CD1c-positive myeloid dendritic cell (primary cell): ENCODE results near the gene VAX1.
A peak's percentile ranks its signal among the peaks of the same experiment; 100 is the strongest.

Experiments used
- DNase-seq: peaks from one replicate; pipeline ENCODE4 v3.0.0-alpha.2; 2016; ENCODE audit errors: extremely low spot score

Gene VAX1

DNA sequence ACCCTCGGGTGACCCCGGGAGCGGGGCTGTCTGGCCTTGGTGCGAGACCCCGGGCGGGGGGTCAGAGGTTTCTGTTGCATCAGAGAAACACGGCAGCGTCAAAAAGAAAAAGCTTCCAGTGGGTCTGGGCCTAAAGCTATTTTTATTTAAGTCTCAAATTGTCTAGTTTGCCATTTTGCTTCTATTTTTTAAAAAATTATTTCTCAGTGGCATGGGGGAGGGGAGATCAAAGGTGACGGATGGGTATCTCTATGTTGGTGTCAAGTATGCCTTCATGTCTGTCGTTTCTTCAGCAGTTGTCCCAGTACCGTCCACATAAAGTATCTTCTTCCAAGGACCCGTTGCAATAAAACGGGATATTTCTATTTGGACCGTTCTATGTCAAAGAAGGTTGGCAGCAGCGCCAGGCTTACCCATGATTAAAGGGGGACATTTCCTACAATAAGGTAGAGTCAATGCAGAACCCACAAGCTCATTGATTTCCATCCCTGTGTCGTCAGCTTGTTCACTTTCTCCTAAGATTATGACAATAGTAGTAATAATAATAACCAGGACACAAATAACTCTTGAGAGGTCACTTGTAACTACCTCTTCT lies 26.0 kb upstream of the VAX1 start:
- no peak for DNase-seq

DNA sequence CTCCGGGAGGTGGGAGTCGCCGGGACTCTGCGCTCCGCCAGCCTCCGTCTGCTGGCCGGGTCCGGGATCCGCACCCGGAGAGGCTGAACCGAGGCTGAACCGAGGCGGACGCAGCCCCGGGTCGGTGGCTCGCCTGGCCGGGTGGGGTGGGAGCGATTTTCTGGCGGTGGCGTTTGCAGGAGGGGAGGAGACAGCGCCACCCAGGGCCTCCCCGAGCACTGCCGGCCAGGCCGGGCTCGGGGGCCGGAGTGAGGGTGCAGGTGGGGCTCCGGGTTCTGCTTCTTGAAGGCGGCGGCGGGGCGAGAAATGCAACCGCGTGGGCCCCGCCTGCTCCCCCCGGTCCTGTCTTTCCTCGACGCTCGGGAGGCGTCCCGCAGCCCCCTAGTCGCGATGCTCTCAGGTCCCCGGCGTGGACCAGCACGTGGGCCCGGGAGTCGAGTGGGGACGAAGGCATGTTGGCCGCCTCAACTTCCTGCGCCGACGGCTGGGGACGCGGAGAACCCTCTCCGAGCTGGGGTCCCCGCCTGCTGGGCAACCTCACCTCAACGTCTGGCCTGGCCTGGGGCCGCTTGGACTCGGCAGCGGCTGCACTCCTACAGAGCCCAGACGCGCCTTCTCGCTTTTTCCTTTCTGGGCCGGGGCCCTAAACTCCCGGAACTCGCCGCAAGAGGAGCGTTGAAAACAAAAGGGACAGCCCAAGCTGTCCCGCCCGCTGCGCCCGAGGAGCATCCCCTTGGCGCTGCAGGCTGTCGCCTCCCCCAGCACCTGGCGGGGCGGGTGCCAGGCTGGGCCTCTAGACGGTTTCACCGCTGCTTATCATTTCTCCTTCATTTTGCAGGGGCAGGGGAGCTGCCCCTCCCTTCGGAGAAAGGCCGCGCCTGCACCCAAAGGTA lies 25.2 kb upstream of the VAX1 start:
- no peak for DNase-seq

DNA sequence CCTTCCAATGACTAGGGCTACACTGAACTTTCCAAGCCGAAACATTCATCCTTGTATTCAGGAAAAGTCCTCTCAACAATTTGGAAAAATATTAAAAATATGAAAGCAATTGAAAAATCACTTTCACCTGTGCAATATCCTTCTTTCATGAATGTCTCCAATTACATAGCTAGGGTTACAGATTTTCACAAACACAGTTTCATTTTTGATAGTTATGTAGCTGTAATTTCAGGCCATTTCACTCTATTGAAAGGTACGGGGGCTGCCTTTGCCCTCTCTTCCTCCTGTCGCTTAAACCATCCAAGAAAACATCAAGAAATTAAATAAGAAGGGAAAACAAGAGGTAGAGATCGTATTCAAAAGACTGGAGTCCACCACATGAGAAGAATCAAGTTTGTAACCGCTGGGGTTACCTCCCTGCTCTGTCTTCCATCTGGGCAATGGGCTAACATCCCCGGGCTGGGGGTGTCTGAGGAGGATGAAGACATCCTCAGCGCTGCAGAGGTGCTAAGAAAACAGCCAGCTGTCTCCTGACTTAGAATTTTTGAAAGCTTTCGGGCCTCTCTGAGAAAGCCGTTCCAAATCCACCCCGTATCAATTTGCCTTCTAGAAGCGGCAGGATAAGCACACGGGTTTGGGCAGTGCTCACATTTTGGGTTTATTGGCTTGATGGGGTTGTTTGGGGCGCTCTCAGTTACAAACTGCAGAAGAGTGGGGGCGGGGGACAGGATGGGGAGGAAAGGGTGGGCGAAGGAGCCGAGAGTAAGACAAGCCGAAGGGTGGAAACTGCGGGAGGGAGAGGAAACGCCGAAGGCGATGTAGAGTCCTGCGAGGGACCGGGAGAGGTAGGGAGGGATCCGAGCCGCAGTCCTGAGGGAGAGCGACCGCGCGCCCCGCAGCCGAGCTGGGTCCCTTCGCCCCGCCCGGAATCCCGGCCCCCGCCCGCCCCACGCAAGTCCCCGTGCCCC lies 24.3 kb upstream of the VAX1 start:
- DNase-seq = no peak

DNA sequence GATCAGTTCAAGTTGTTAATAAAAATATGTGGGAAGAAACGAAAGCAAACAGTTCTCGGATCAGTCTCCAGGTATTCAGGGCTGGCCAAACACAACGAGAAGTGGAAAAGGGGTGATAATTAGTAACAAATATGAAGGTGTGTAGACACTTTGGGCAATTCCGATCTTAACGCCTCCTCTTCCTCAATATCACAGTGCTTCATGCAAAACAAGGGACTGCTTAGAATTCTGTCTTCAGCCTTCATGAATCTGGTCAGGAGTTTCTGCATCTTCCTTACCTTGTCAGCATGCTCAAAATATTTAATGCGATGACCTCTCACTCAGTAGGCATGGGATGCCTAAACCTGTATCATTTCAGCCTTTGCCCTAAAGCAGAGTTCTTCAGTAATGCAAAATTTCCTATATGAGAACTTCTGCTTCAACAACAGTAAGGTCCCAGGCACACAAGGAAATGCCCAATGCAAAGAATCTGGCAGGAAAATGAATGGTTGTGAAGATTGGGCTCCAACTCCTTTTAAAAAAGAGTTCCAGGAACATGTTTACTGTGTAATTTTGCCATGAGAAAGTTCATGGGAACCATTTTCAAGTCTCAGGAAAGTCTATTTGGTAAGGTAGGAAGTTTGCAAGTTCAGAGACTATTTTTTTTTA lies 23.4 kb upstream of the VAX1 start:
- DNase-seq = no peak

DNA sequence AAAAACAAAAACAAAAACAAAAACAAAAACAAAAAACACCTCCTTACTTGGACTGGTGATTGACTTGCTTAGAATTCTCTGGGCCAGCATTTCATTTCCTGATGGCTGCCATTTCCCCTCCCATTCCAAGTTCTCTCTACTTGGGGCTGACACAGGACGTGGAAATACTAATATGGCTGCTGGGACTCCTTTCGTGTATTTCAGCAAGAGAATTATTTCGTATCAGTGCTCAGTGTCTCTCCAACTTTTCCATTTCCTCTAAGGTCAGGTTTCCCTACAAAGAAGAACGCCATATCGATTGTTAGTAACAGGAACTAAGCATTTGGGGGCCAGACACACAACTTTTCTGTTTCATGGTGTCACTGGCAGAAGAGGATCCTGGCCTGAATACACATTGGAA lies 22.5 kb upstream of the VAX1 start:
- no peak for DNase-seq

DNA sequence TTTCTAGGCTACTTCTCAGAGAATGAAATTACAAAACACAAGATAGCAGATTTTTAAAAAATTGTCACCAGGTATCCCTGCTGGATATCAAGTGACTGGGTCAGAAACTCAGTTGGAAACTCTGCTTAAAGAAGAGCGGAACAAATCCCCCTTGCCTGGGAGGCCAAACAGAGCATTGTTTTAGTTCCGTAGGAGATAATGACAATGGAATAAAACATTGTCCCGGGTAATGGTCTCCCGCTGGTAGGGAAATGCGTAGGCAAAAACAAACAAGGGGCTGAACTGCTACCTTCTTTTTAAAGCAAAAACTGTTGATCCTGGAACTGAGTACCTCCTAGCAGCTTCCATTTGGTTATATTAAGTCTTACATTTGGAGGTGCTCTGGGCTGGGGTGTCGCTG lies 21.3 kb upstream of the VAX1 start:
- no peak for DNase-seq

DNA sequence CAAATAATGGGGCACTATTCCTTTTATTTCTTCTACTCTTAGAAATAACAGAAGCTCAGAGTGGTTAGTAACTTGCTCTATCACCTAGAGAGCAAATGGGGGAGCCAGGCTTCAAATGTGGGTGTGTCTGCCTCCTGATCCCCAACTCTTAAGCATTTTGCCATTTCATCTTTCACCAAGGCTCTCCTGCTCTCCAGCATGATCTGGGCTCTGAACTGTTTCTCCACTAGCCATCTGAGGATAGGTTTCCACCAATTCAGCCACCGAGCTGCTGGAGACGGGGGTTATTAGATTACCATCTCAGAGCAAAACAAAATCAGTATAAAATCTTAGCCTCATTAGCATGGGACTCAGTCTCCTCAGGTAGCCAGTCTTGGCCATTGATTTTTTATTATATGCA lies 20.2 kb upstream of the VAX1 start:
- DNase-seq = no peak

DNA sequence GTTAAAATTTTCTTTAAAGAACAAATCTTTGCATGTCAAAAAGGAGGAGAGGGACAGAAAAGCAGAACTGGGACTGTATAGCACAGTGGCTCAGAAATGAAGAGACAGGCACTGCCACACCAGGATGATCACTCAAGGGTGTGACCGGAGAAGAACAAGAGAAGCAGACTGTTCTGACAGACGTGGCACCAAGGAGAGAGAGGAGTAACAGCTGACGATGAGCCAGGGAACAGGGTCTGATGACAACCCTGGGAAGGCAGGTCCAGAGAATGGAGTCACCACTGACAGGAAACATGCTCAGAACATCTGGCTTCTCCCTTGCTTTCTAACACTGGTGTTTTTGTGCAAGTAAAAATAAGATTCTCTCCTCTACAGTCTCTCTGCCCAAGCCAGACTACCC lies 14.6 kb upstream of the VAX1 start:
- DNase-seq = no peak

DNA sequence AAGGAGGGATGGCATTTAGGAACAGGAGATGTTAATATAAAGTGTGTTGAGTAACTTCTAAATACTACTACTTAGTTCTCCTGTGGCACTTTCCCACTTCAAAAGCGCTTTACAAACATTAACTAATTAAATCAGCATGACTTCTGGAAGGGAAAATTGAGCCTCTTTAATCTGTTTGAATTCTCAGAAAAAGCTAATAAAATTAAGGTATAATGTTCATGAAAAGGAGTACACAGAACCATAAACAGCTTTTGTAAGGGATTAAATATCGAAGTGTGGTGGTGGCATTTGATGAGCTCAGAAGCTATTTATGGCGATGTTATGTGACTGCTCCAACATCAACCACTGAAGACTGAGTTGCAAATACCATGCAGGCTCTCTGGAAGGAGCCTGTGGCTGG lies 10.2 kb upstream of the VAX1 start:
- no peak for DNase-seq

DNA sequence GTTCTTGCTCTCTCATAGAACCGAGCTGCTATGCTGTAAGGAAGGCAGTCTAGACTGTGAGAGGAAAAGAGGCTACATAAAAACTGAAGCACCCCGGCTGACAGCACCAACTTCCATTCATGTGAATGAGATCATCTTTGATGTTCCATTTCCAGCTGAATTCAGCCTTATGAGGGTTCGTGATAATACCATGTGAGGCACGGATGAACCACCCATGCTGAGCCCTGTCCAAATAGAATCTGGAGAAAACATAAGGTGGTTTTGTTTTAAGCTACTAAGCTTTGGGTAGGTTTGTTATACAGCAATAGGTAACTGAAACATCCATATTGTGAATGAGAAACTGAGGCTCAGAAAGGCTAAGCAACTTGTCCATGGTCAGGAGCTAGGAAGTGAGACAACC lies 6.9 kb upstream of the VAX1 start:
- DNase-seq = no peak

DNA sequence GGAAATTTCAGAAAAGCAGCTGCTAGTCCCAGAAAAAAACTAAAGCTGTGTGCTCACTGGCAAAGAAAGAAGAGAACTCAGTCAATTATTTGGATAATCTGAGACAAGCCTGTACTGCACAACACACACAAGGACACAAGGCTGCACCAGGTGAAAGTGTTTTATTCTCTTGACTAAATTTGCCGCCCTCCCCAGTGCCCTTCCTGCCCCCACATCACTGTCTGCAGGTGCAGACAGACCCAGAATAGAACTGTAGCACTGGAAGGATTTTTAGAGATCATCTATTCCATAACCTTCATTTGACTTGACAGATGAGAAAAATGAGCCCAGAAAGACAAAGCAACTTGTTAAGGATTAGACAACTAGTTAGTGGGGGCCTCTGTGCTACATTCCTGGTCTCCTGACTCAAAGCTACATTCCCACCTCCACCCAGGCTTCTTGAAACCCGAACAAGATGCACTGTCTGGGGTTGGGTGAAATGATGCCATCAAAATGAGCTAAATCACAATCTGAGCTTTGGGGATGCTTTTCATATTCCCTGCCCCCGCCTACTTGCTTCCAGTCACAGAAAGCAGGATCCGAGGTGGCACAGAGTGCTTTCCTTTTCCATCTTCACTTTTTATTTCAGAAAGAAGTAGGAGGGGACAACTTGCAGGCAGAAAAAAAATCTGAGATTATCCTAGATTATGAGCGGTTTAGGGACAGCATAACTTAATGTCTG lies 5.2 kb upstream of the VAX1 start:
- DNase-seq = no peak

DNA sequence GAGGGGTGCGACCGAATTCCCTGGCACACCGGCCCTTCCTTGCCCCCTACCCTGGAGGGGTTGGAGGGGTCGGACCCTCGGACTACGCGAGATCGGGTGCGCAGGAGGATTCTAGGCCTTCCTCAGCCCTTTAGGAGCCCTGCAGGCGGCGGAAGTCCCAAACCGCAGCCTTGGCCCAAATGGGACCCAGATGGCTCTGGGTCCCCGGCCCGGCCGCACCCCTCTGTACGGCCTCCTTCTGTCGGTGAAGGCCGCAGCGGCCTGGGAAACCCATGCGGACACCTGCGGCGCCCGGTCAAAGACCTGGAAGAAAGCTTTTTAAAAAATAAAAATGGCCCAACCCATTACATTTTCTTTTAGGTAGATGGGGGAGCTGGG lies 2.4 kb upstream of the VAX1 start:
- no peak for DNase-seq

DNA sequence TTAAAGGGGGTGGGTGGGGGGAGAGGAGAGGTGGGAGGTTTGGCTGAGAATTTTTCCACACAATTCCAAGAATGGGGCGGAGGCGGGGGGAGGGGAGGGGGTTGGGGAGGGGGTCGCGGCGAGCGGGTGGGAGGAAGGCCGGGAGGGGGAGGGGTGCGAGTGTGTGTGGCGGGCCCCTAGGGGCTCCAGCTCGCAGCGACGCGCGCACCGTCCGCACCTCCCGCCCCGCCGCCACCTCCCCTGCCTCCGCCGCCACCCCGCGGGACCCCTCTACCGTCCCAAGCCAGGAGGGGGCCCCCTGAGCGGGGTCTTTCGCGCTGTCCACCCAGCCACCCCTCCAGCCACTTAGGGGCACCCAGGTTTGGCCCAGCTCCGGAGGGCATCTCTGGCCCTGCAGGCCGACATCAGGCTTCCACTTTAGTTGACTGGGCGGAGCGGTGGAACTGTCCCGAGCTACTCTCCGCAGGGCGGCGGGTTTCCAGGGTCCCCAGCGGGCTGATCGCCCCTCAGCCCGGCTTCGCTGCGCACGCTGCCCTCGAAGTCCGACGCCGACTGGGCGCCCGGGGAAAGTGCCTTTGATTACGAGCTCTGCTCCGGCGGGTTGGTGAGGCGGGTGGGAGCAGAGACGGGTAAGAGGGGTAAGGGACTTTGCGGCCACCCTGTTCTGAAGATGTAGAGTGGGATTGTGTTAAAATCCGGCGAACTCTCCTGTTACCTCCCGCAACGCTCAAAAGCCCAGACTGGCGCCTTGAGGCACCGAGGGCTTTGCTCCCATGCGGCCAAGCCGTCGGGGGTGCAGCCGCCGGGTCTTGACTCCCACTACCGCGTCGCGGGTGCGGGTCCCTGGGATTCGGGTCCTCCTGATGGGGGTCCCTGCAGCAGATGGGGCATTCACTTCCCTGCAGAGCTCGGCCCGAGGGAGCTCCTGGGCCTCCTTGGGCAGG lies 1.8 kb upstream of the VAX1 start:
- no peak for DNase-seq

DNA sequence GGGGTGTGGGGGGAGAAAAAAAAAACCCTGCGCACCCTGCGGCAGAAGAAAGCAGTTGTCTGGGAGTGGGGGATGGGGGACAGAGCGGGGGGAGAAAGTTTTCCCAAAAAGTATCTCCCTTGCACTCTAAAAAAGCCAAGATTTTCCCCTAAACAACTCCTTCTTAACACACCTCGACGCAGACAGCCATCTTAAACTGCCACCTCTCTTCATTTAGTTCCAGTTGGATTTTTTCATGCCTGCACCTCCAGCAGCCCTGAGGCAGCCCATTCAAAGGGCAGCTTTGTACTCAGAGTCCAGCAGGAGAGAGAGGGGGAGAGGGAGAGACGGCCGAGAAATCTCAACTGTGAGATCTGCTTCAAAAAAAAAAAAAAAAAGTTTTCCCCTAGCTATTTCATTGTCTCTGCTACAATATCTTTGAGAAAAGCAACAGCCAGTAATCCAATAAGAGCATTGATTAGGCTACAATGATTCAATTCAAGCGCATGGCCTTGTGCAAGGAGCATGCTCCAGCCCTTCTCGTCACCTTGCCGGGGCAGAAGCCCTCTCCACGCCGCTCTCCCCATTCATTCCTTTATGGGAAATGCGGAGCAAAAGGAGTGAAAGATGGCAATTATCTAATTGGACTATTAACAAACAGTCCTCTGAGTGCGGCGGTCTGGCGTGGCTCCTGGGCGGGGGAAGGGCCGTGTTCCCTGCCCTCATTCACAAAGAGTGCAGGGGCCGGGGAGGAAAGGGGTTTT lies 939 bp upstream of the VAX1 start:
- DNase-seq = no peak

DNA sequence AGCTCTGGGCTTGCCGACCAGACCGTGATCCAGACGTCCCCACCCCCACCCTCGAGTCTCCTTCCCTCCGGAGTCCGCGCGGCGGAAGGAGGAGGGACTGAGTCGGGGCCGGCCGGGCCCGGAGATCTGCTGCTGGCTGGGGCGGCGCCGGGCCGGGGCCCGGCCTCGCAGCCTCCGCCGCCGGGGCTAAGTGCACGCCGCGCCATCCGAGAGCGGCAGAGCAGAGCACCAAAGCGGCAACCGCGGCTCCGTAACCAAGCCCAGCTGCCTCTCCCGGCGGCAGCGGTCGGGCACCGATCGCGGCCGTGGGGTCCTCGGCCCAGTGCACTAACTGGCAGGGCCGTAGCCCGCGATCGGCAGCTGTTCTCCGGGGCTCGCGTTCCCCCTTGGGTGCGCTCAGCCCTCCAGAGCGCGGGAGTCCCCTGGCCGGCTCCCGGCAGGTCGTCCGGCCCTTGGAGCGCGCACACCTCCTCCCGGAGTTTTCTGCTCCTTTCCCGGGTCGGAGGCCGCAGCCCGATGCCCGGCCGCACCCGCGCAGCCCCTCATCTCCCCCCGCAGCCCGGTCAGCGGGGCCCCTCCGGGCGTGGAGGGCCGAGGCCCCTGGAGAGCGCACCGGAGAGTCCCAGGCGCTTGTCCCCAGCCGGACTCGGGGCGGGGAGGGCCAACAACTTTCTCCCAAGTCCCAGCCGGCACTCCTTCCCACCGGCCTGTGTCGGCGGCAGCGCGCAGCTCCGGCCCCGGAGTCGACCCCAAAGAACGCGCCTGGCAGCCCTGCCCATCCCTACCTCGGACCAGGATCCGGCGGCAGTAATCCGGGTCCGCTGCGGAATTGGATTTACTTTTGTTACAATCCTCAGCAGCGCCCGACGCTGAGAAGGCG lies 799 bp downstream of the VAX1 start:
- DNase-seq = peak; percentile 13

DNA sequence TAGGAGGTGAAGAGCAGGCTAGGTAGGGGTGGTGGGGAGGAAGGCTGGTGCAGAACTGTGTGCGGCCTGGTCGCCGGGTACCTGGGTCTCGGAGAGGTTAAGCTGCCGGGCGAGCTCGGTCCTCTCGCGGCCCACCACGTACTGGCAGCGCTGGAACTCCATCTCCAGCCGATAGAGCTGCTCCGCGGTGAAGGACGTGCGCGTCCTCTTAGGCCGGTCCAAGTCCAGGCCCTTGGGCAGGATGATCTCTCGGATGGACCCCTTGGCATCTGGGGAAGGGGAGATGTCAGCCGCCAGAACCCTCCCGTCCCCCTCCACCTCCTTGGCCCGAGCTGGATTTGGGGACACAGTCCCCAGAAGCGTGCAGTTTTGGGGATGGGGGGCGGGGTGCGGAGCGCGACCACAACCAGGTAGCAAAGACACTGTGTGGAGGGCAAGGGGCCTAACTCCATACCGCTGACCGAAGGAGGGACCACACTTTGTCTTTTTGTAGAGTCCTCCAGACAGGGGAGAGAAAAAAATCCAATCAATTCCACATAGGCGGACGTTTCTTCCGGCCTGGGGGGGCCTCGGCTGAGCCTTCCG lies 1.6 kb downstream of the VAX1 start:
- no peak for DNase-seq

DNA sequence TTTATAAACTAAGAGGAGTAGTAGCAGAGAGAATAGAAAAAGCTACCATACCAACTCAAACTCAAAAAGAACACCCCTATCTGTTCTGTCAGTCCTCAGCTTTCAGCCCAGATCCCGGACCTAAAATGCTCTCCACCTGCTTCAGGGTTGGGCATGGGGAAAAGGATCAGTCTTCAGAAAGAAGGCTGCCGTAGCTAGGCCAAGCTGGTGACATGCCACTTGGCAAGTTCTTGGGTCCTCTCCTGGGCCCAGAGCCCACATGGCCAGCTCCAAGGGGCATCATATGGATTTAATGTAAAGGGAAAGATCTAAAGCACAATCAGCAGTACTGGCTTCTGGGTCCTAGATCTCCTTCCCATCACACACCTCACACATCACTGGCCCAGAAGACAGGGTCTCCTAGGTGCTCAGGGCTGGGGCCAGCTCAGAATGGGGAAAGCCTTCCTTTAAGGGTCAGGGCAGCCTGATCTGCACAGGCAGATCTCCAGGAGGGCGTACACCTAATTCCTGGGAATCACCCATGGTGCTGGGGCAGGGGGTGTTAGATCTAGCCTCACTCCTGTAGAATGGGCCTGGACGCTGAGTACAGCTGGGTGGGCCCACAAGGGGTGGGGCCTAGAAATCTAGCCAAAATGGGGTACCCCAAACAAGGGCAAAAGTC lies 2.5 kb downstream of the VAX1 start:
- no peak for DNase-seq

DNA sequence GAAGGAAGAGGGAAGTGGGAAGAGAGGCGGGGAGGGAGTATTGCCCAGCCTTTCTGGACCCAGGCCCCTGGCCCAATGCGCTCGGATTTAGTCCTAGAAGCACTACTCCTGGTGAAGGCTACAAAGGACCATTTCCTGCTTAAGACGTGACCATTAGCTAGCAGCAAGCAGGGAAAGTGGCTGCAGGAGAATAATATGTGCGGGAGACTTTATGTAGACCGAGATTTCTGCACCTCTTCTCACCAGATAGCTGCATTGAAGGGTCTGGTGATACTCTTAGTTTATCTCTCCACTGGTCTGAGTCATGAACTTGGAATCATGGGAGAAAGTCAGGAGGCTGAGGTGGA lies 3.1 kb downstream of the VAX1 start:
- no peak for DNase-seq
